Coronary artery (tissue), 2 donors: ENCODE results near the gene TOB1.

ENCODE experiments used
- DNase-seq: peaks from one replicate; pipeline ENCODE4 v3.0.0-alpha.2; 2017; ENCODE audit warnings: low spot score
- H3K27ac ChIP-seq, 2 donors: fragments of 200-600 bp; sonication (generic); one replicate each; pipeline ENCODE4 v1.5.1; 2016 to 2019
- H3K4me3 ChIP-seq: fragments of 200-600 bp; sonication (generic); 2 replicates; pipeline ENCODE4 v1.5.1; 2016; ENCODE audit warnings: mild to moderate bottlenecking, moderate library complexity
- TF ChIP-seq, protein P1 (sequence below): fragments of 200-600 bp; sonication (generic); IDR thresholded peaks from one replicate; pipeline ENCODE4 v1.5.1; 2019; ENCODE audit warnings: antibody characterized with exemption

Gene TOB1

DNA sequence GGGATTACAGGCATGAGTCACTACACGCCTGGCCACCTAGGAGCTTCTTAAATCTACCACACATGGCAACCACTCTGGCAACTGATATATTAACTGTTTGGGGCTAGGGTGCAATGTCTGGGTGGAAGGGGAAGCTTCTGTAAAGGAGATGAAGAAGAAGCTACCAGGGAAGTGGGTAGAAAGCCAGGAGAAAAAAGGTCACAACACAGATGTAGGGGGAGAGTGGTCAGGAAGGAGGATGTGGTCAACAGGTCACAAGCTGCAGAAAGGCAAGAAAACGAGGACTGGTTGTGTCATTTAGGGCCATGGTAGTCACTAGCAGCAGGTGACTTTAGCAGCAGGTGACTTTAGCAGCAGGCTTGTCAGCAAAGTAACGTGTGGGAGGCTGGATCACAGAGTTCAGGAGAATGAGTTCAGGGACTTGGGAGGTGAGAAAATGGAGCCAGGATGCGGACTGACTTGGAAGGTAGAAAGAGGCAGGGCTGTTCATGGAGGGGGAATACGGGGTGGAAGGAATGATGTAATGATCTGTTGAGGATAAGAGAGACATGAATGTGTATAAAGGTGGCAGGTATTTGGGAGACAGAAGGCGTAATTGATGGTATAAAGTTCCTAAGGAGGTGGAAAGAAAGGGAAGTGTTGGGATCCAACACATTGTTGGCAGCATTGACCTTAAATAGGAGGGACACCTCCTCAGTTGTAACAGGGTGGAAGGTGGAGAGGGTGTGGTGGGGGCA lies 47.1 kb downstream of the TOB1 start:
- DNase-seq: no peak
- TF ChIP-seq, protein P1, sequence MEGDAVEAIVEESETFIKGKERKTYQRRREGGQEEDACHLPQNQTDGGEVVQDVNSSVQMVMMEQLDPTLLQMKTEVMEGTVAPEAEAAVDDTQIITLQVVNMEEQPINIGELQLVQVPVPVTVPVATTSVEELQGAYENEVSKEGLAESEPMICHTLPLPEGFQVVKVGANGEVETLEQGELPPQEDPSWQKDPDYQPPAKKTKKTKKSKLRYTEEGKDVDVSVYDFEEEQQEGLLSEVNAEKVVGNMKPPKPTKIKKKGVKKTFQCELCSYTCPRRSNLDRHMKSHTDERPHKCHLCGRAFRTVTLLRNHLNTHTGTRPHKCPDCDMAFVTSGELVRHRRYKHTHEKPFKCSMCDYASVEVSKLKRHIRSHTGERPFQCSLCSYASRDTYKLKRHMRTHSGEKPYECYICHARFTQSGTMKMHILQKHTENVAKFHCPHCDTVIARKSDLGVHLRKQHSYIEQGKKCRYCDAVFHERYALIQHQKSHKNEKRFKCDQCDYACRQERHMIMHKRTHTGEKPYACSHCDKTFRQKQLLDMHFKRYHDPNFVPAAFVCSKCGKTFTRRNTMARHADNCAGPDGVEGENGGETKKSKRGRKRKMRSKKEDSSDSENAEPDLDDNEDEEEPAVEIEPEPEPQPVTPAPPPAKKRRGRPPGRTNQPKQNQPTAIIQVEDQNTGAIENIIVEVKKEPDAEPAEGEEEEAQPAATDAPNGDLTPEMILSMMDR: no peak
- H3K4me3 ChIP-seq: no peak overlapping the region
- H3K27ac ChIP-seq: no peak overlapping the region

DNA sequence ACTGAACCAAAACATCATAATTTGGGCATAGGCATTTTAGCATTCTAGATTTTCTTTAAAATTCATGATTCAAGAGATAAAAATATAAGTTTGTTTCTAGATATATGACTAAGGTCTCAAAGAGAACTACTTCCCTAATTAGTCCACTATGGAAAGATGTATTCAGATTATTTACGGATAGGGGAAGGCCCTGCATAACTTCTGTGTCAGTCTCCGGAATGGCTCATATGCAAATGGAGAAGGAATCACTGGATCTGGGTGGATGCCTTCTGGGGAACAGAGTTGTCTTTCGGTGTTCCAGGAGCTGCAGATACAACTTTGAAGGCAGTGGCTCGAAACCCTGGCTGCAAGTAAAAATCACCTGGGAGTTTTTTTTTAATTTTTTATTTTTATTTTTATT lies 47.9 kb downstream of the TOB1 start:
- TF ChIP-seq, protein P1: no peak
- DNase-seq: no peak
- H3K4me3 ChIP-seq: no peak overlapping the region
- no peak overlapping the region for H3K27ac ChIP-seq

DNA sequence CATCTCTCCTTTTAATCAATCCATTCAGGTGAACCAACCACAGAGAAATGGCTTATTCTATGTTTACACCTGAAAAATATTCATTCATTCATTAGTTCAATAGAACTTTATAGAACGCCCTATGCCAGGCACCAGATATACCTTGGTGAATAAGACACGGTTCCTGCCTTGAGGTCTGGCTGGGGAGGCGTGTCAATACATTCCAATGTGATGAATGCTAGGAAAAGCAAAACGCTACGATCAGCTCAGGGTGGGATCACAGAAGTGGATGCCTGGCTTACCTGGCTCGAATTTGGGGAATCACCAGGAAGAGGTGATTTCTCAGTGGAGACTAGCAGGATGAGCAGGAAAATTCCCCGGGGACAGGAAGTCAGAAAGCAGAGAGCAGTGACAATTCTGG lies 48.3 kb downstream of the TOB1 start:
- no peak overlapping the region for H3K4me3 ChIP-seq
- TF ChIP-seq, protein P1: no peak
- no peak overlapping the region for H3K27ac ChIP-seq
- no peak for DNase-seq

DNA sequence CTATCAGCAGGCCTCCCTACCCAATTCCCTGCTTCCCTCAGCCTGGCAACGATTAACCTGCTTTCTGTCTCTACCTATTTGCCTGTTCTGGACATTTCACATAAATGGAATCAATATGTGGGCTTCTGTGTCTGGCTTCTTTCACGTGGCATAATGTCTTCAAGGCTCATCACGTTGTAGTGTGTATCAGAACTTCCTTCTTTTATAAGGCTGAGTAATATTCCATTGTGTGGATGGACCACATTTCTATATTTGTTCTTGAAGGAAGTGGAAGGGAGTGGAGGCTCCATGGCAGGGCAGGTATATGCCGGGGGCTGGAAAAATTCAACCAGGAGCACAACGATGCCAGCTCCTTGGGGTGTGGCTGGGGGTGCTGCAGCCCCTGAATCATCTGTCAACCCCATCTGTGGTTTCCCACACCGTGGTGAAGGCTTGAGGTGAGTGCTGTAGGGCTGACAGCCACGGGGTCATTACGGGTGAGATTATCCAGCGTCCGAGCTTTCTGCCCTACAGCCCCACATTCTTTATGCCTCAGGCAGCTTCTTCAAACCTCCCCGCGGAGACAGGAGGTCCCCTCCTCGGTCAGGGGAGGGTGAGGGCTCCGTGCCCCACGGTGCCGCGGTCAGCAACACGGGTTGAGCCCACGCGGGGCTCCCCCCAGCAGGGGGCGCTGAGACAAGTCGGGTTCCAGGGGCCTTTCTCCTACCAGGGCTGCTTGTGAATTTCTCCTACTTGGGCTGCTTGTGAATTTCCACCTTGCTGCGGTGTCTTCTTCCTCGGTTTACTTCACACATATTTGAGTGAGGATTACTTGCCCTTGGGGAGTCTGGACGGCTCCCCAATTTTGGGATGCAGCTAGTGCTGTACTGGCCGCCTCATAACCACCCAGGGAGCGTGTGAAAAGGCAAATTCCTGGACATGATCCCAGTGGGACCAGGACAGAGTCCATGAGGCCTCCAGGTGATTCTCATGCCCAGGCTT lies 49.1 kb downstream of the TOB1 start:
- Histone ChIP-seq H3K4me3 (peak overlapping the region; percentile 53), H3K27ac (no peak overlapping the region)
- TF ChIP-seq, protein P1: peak; percentile 69
- no peak for DNase-seq

DNA sequence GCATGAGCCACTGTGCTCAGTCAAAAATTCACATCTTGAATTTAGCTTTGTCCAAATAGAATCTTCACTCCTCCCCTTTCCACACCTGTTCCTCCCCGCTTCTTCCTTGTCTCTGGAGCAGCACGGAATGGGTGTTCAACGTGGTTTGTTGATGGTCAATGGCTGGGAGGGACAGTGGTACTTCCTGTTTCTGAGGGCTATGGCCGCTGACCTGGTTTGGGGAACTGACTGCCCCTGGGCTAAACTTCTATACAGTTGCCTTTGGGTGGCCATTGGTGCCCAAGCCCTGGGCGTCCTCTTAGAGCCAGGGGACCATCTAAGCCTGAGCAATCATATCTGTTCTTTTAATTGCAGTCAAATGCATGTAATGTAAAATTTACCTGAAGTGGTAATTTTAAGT lies 49.9 kb downstream of the TOB1 start:
- TF ChIP-seq, protein P1: no peak
- no peak overlapping the region for H3K27ac ChIP-seq
- DNase-seq: no peak
- no peak overlapping the region for H3K4me3 ChIP-seq

DNA sequence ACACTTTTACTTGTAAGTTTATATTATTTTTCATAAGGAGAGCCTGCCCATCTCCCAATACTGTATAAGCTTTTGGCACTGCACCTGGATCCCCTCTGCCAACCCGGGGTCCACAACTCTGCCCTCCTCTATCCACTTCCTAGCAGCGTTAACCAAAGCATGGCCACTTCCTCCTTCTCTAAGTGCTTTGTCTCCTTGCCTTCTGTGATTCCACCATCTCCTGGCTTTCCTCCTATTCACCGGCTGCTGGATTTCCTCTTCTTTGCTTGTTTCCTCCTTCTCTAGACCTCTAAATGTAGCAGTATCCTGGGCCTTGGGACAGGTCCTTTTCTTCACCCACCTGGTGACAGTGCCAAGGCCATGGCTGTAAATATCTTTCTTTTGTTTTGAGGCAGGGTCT lies 50.8 kb downstream of the TOB1 start:
- H3K27ac ChIP-seq: no peak overlapping the region
- no peak for DNase-seq
- no peak overlapping the region for H3K4me3 ChIP-seq
- TF ChIP-seq, protein P1: no peak
